ENCODE measurements around the gene GADD45GIP1. TPM values are rescaled to one million over a fixed set of nuclear protein-coding genes. Genes with fewer than 3 reads are reported as not detected.

GADD45GIP1 gene
- polyA plus RNA-seq, 1 of the 3 experiments (the other 2 are of a cell fraction) = 91.8 TPM

DNA sequence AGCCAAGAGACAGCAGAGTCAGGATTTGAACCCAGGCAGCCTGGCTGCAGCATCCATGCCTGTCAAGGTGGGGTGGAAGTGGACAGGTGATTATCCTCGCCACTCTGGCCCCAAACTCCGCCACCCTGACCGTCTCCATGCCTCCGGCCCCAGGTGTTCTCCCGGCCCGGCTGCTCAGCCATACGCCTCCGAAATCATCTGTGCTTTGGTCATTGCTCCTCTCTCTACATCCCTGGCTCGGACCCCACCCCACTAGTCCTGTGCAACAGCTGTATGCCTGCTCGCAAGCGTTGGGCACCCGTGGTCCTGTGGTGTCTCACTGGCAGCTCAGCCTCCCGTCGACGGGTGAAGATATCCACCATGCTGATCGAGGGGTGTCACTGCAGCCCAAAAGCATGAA, 16.2 kb upstream of the GADD45GIP1 start (continued):
- TF ChIP-seq PBX3 (IDR thresholded peaks at IDR 0.05) (no peak), FOSL2 (IDR thresholded peaks at IDR 0.05; ENCODE audit: borderline replicate concordance, low read depth) (no peak), SMC3 (IDR thresholded peaks at IDR 0.05; ENCODE audit: low read depth, low read length) (no peak), RXRA (IDR thresholded peaks at IDR 0.05; ENCODE audit: borderline replicate concordance, low read depth) (no peak), RFX5 (IDR thresholded peaks at IDR 0.05; ENCODE audit: low read length) (no peak), GABPA (IDR thresholded peaks at IDR 0.05; ENCODE audit: low read depth) (no peak), MXI1 (IDR thresholded peaks at IDR 0.05; ENCODE audit: low read depth, low read length) (no peak), TCF12 (IDR thresholded peaks at IDR 0.05) (no peak), FOXM1 (IDR thresholded peaks at IDR 0.05; ENCODE audit: low read depth) (no peak)

- H3K27ac ChIP-seq (ENCODE audit: low read depth in 2 of 2, low read length in 1 of 2) = peak overlapping the region; percentile 54 to 93; a peak in 3 of 4 replicates
- H3K27me3 ChIP-seq (ENCODE audit: insufficient read depth) = no peaks in the 10 kb centered on the region
- no peaks in the 10 kb centered on the region for H3K9me3 ChIP-seq
- ChIA-PET POLR2A (interaction anchor here (1.0 to 1.4 kb wide), 5 partner anchors 8 to 182 kb away, joined by 3 to 7 read pairs (median 5); no protein-coding TSS in a partner anchor), CTCF (interaction anchor here (1.1 to 24.6 kb wide), 5 partner anchors 7 to 129 kb away, joined by 3 to 603 read pairs (median 144); no protein-coding TSS in a partner anchor)
- no peaks in the 10 kb centered on the region for H3K36me3 ChIP-seq (replicated peaks in 1 of 2; ENCODE audit: control insufficient read depth in 1 of 2, insufficient read depth in 2 of 2, low read length in 1 of 2)
- H3K9ac ChIP-seq = no peak overlapping the region
- no peaks in the 10 kb centered on the region for H3K9me2 ChIP-seq
- H2AFZ ChIP-seq (ENCODE audit: low read depth) = 0 out of 2 replicates have a peak overlapping the region, but pooled peaks have one; percentile 11
- TF ChIP-seq NFIC (IDR thresholded peaks at IDR 0.05; ENCODE audit: borderline replicate concordance) = no peak
- no peak for TF ChIP-seq USF2 (IDR thresholded peaks at IDR 0.05; ENCODE audit: borderline replicate concordance, low read depth, low read length)
- TF ChIP-seq, protein P1, sequence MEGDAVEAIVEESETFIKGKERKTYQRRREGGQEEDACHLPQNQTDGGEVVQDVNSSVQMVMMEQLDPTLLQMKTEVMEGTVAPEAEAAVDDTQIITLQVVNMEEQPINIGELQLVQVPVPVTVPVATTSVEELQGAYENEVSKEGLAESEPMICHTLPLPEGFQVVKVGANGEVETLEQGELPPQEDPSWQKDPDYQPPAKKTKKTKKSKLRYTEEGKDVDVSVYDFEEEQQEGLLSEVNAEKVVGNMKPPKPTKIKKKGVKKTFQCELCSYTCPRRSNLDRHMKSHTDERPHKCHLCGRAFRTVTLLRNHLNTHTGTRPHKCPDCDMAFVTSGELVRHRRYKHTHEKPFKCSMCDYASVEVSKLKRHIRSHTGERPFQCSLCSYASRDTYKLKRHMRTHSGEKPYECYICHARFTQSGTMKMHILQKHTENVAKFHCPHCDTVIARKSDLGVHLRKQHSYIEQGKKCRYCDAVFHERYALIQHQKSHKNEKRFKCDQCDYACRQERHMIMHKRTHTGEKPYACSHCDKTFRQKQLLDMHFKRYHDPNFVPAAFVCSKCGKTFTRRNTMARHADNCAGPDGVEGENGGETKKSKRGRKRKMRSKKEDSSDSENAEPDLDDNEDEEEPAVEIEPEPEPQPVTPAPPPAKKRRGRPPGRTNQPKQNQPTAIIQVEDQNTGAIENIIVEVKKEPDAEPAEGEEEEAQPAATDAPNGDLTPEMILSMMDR (IDR thresholded peaks at IDR 0.05) = no peak
- TF ChIP-seq TEAD4 (IDR thresholded peaks at IDR 0.05; ENCODE audit: borderline replicate concordance, insufficient read depth) = no peak
- no peak for TF ChIP-seq EP300 (IDR thresholded peaks at IDR 0.05; ENCODE audit: borderline replicate concordance in 1 of 2, low read depth in 1 of 2, low read length in 1 of 2)
- TF ChIP-seq MAX (IDR thresholded peaks at IDR 0.05; ENCODE audit: low read depth) = no peak
- WGBS (ENCODE audit: low lambda C conversion rate) = 96% methylated on average over 7 of the region's 7 CpGs
- H3K79me2 ChIP-seq (ENCODE audit: insufficient read depth) = no peaks in the 10 kb centered on the region
- H3K4me1 ChIP-seq (ENCODE audit: control insufficient read depth in 1 of 2, insufficient read depth in 2 of 2, low read depth in 1 of 2, low read length in 1 of 2) = peaks cover 6 to 31% of the 10 kb centered on the region in 2 experiments; a peak in 3 of 4 replicates
- peak; percentile 24 for DNase-seq
- H3K4me3 ChIP-seq (ENCODE audit: low read depth in 2 of 2, low read length in 1 of 2) = peak overlapping the region in 1 of 2 experiments; percentile 5; a peak in 1 of 4 replicates
- peak overlapping the region; percentile 62; the same call in 1 of the 2 replicates for H3K4me2 ChIP-seq
- peaks cover 12% of the 10 kb centered on the region for H3F3A ChIP-seq (replicated peaks; ENCODE audit: insufficient read depth)
- no peaks in the 10 kb centered on the region for H4K20me1 ChIP-seq (ENCODE audit: insufficient read depth)
These were observed 13.2 kb upstream of the GADD45GIP1 start for GRCh38 chr19:12970070-12970820.
